Medulla oblongata (tissue), 1 donor: ENCODE measurements around the gene SNTA1.
"Not testable (repeated sequence)": the region's sequence is repeated elsewhere in the genome, so short reads cannot be mapped to it uniquely, and the experiment has no call there.

ENCODE experiments used
- DNase-seq: peaks from one replicate; pipeline ENCODE4 v3.0.0-alpha.2; 2015; ENCODE audit errors: extremely low spot score

The SNTA1 gene

GRCh38 chr20:33443512-33444239, at the start of gene SNTA1:
TSS of gene SNTA1 (minus strand) at chr20:33443763. CDS start at chr20:33443620, 143 bp downstream.
- DNase-seq: peak; percentile 81

- no peak for DNase-seq
Observed at GRCh38 chr20:33490934-33491656, 47.5 kb upstream of the SNTA1 start.

- peak; percentile 55 for DNase-seq
Observed at GRCh38 chr20:33490023-33490933, 46.7 kb upstream of the SNTA1 start, which contains the start of gene CBFA2T2. TSS of gene CBFA2T2 (plus strand) at chr20:33490096. CDS start at chr20:33490268, 172 bp downstream.

- peak; percentile 98 for DNase-seq
Observed at GRCh38 chr20:33489495-33490022, 46.0 kb upstream of the SNTA1 start.

- DNase-seq: not testable (repeated sequence)
Observed at GRCh38 chr20:33488661-33489494, 45.3 kb upstream of the SNTA1 start.

GRCh38 chr20:33488201-33488600, 44.6 kb upstream of the SNTA1 start:
- DNase-seq: no peak

- not testable (repeated sequence) for DNase-seq
Observed at GRCh38 chr20:33483186-33483585, 39.6 kb upstream of the SNTA1 start.

GRCh38 chr20:33482581-33482980, 39.0 kb upstream of the SNTA1 start:
- no peak for DNase-seq

- DNase-seq: no peak
Observed at GRCh38 chr20:33481431-33481941, 37.9 kb upstream of the SNTA1 start.

GRCh38 chr20:33480048-33480447, 36.5 kb upstream of the SNTA1 start:
- DNase-seq: no peak

- DNase-seq: no peak
Observed at GRCh38 chr20:33477386-33478234, 34.0 kb upstream of the SNTA1 start.

- DNase-seq: no peak
Observed at GRCh38 chr20:33475381-33476152, 32.0 kb upstream of the SNTA1 start.

GRCh38 chr20:33474963-33475362, 31.4 kb upstream of the SNTA1 start:
- no peak for DNase-seq

GRCh38 chr20:33474097-33474873, 30.7 kb upstream of the SNTA1 start:
- DNase-seq: no peak

GRCh38 chr20:33472868-33473435, 29.4 kb upstream of the SNTA1 start:
- DNase-seq: no peak

GRCh38 chr20:33470866-33471265, 27.3 kb upstream of the SNTA1 start:
- no peak for DNase-seq

GRCh38 chr20:33470457-33470856, 26.9 kb upstream of the SNTA1 start:
- DNase-seq: no peak

GRCh38 chr20:33466303-33466646, 22.7 kb upstream of the SNTA1 start:
- no peak for DNase-seq
